Measurements from ENCODE around the gene TDRD10. TPM values are rescaled to one million over a fixed set of nuclear protein-coding genes. Genes with fewer than 3 reads are reported as not detected.

The TDRD10 gene
- total and polyA plus RNA-seq, 7 donors: 0.46 to 3.9 (median 1.8) TPM

DNA sequence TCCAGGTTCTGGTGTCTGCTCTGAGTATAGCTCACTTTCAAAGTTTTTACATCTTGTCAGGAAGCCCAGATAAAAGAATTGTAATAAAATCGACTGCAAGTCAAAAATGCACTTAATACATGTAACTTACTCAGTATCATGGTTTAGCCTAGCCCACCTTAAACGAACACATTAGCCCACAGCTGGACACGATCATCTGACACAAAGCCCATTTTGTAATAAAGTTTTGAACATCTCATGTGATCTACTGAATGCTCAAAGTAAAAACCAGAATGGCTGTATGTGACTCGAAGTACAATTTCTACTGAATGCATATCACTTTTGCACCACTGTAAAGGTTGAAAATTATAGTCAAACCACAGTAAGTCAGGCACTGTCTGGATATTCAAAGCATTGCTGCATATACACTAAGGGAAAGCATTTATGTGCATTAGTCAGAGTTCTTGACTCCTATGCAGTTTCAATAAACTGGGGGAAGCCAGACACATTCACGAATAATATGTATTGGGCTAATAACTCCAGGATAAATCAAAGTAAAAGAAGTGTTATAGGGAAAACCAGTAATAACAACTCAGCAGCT lies 12.2 kb upstream of the TDRD10 start:
- no peak for DNase-seq
- H3K9me3 ChIP-seq: no peaks in the 10 kb centered on the region
- WGBS, 2 donors: 77% methylated on average over 5 of the region's 5 CpGs
- H3K27me3 ChIP-seq: peaks cover 0 to 29% (median 6%) of the 10 kb centered on the region in 3 donors
- H3K4me3 ChIP-seq: no peak overlapping the region
- TF ChIP-seq POLR2A (IDR thresholded peaks at IDR 0.05): no peak
- H3K36me3 ChIP-seq: no peaks in the 10 kb centered on the region
- intact Hi-C loops (cut with DNase I): no loop called here
- H3K27ac ChIP-seq: no peak overlapping the region
- peaks cover 0 to 3% (median 0%) of the 10 kb centered on the region in 4 donors for H3K4me1 ChIP-seq

DNA sequence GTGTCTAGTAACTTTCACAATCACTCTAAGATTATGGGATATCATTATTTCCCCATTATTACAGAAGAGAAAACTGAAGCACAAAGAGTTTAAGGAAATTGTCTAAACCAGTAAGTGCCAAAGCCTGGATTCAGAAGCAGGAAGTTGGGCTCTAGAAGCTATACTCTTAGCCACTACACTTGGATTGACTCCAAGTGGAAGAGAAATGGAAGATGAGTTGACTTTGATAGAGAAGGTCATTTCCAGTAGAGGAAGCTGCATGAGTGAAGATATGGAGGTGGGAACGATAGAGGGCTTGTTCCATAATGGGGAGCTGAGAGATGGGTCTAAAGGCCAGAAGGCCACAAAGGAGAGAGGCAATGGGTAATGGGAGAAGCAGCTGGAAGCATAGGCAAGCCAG lies 11.7 kb upstream of the TDRD10 start:
- no peak for DNase-seq
- intact Hi-C loops (cut with DNase I): no loop called here
- Histone ChIP-seq H3K9me3 (no peaks in the 10 kb centered on the region), H3K4me1 (peaks cover 0 to 3% (median 0%) of the 10 kb centered on the region in 4 donors), H3K36me3 (no peaks in the 10 kb centered on the region), H3K4me3 (no peak overlapping the region), H3K27me3 (peaks cover 0 to 34% (median 6%) of the 10 kb centered on the region in 3 donors), H3K27ac (peak overlapping the region in 1 of 4 donors; percentile 55)
- 62 to 81% methylated on average over 1 of the region's 1 CpG for WGBS, 2 donors
- TF ChIP-seq POLR2A (IDR thresholded peaks at IDR 0.05) (no peak), POLR2AphosphoS5 (IDR thresholded peaks at IDR 0.05) (peak in 1 of 4 donors; percentile 5)

DNA sequence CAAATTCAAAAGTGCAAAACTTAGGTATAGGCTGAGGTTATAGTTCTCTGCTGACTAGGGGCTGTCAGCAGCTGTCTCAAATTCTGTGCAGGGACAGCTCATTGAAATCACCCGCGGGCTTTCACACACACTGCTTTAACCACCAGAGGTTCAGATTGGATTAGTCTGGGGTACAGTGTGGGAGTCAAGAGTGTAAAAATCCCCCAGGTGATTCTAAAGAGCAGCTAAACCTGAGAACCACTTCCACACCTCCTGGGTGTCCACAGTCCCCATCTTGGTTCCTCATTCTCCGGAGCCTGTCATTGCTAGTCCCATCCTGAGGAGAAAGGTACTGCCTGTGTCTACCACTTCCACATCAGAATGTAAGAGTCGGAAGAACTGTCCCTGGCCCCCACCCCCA lies 9.9 kb upstream of the TDRD10 start:
- Histone ChIP-seq H3K36me3 (no peaks in the 10 kb centered on the region), H3K4me3 (no peak overlapping the region), H3K4me1 (no peaks in the 10 kb centered on the region), H3K27me3 (peaks cover 0 to 52% (median 6%) of the 10 kb centered on the region in 3 donors), H3K27ac (peak overlapping the region in 3 of 4 donors; percentile 31 to 55 (median 43)), H3K9me3 (no peaks in the 10 kb centered on the region)
- WGBS, 2 donors: 70 to 87% methylated on average over 4 of the region's 4 CpGs
- intact Hi-C loops (cut with DNase I): no loop called here
- DNase-seq: no peak
- TF ChIP-seq POLR2A (IDR thresholded peaks at IDR 0.05) (no peak), POLR2AphosphoS5 (IDR thresholded peaks at IDR 0.05) (no peak), EP300 (IDR thresholded peaks at IDR 0.05) (no peak)
- TF ChIP-seq, protein P1, sequence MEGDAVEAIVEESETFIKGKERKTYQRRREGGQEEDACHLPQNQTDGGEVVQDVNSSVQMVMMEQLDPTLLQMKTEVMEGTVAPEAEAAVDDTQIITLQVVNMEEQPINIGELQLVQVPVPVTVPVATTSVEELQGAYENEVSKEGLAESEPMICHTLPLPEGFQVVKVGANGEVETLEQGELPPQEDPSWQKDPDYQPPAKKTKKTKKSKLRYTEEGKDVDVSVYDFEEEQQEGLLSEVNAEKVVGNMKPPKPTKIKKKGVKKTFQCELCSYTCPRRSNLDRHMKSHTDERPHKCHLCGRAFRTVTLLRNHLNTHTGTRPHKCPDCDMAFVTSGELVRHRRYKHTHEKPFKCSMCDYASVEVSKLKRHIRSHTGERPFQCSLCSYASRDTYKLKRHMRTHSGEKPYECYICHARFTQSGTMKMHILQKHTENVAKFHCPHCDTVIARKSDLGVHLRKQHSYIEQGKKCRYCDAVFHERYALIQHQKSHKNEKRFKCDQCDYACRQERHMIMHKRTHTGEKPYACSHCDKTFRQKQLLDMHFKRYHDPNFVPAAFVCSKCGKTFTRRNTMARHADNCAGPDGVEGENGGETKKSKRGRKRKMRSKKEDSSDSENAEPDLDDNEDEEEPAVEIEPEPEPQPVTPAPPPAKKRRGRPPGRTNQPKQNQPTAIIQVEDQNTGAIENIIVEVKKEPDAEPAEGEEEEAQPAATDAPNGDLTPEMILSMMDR (IDR thresholded peaks at IDR 0.05): no peak

DNA sequence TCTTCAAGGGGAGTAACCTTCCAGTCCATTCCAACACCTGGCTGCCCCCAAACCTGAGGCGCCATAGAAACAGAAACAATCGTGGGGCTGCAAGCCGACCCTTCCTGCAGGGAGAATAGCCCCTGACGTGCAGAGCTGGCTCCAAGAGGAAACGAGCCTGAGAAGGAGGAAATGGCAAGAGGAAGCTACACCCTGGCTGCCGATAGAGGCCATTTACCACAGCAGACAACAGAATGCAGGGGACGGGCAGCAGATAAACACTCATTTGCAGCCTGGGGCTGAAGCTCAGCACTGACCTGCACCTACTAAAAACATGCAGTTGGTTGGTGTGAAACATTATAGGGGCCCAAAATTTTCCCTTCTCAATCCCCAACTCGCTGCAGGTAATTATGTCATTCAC lies 8.7 kb upstream of the TDRD10 start:
- H3K27ac ChIP-seq: peak overlapping the region in 3 of 4 donors; percentile 31 to 55 (median 43)
- WGBS, 2 donors: 20 to 29% methylated on average over 8 of the region's 8 CpGs
- no peaks in the 10 kb centered on the region for H3K9me3 ChIP-seq
- no peaks in the 10 kb centered on the region for H3K36me3 ChIP-seq
- no peak overlapping the region for H3K4me3 ChIP-seq
- no peaks in the 10 kb centered on the region for H3K4me1 ChIP-seq
- DNase-seq: peak; percentile 75
- peaks cover 0 to 62% (median 6%) of the 10 kb centered on the region in 3 donors for H3K27me3 ChIP-seq
- intact Hi-C loops (cut with DNase I): no loop called here
- TF ChIP-seq EP300 (IDR thresholded peaks at IDR 0.05) (no peak), POLR2AphosphoS5 (IDR thresholded peaks at IDR 0.05) (peak in 2 of 4 donors; percentile 32 to 37), POLR2A (IDR thresholded peaks at IDR 0.05) (no peak)
- TF ChIP-seq, protein P1 (IDR thresholded peaks at IDR 0.05): no peak

DNA sequence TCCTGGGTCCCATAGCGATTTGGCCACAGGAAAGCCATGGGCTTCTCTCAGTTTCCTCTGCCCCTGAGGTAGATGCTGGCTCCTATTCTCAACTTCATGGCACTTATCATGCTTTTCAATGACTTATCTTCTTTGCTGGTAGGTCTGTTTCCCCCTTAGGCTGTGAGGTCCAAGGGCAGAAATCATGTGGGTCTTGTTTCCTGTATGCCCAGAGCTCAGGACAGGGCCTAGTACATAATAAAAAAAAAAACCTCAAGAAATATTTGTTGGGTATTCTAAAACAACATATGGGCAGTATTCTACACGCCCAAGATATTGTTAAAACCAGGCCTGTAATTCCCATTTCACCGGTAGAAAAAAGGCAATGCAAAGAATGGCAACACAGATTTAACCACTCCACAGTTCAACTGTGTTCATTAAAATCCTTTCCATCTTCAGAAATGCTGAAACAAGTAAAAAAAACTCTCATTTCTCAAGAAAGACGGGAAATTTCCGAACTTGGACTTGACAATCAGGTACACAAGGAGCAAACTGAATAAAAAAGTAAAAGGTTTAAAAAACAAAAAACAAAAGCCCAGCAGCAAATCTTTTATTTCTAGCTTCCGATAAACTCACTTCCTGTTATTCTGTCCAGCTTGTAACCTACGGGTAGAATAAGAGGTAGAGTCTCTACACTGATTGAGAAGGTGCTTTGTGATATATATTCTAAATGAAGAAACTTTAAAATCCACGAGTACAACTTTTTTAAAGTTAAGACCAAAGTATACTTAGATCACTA lies 6.3 kb upstream of the TDRD10 start:
- Histone ChIP-seq H3K4me1 (no peaks in the 10 kb centered on the region), H3K9me3 (no peaks in the 10 kb centered on the region), H3K36me3 (no peaks in the 10 kb centered on the region), H3K27ac (peak overlapping the region in 2 of 4 donors; percentile 10 to 28), H3K4me3 (no peak overlapping the region), H3K27me3 (peaks cover 13 to 67% (median 14%) of the 10 kb centered on the region in 3 donors)
- TF ChIP-seq POLR2AphosphoS5 (IDR thresholded peaks at IDR 0.05): no peak
- TF ChIP-seq POLR2A (IDR thresholded peaks at IDR 0.05): no peak
- TF ChIP-seq, protein P1 (IDR thresholded peaks at IDR 0.05): no peak
- TF ChIP-seq EP300 (IDR thresholded peaks at IDR 0.05): no peak
- intact Hi-C loops (cut with DNase I): no loop called here
- WGBS, 2 donors: 75 to 86% methylated on average over 8 of the region's 8 CpGs
- DNase-seq: no peak
